Amniotic stem cell (primary cell): ENCODE results near the gene MEIS1.

Source experiments
- DNase-seq: peaks from one replicate; lab custom pipeline; 2025; lab: John Stamatoyannopoulos, UW

The MEIS1 gene

GRCh38 chr2:66580166-66581049, 145.5 kb downstream of the MEIS1 start:
- no peak for DNase-seq

GRCh38 chr2:66581339-66582103, 146.6 kb downstream of the MEIS1 start:
- no peak for DNase-seq

- no peak for DNase-seq
Observed at GRCh38 chr2:66582104-66582986, 147.4 kb downstream of the MEIS1 start.

GRCh38 chr2:66582987-66583880, 148.3 kb downstream of the MEIS1 start:
- DNase-seq, result no peak

GRCh38 chr2:66583881-66584280, 149.0 kb downstream of the MEIS1 start:
- DNase-seq, result no peak

GRCh38 chr2:66585587-66585986, 150.7 kb downstream of the MEIS1 start:
- no peak for DNase-seq

GRCh38 chr2:66587216-66587615, 152.3 kb downstream of the MEIS1 start:
- no peak for DNase-seq

GRCh38 chr2:66594001-66594400, 159.1 kb downstream of the MEIS1 start:
- no peak for DNase-seq

GRCh38 chr2:66595556-66595955, 160.6 kb downstream of the MEIS1 start:
- no peak for DNase-seq

GRCh38 chr2:66596256-66596655, 161.3 kb downstream of the MEIS1 start:
- no peak for DNase-seq

- no peak for DNase-seq
Observed at GRCh38 chr2:66601624-66602023, 166.7 kb downstream of the MEIS1 start.

- no peak for DNase-seq
Observed at GRCh38 chr2:66602341-66602740, 167.4 kb downstream of the MEIS1 start.

- no peak for DNase-seq
Observed at GRCh38 chr2:66604326-66604725, 169.4 kb downstream of the MEIS1 start.

- DNase-seq, result no peak
Observed at GRCh38 chr2:66604976-66605375, 170.1 kb downstream of the MEIS1 start.

GRCh38 chr2:66607152-66607551, 172.2 kb downstream of the MEIS1 start:
- DNase-seq, result no peak
